WTC11 (cell line): Measurements from ENCODE around the gene AFF3. TPM values are rescaled to one million over a fixed set of nuclear protein-coding genes. Genes with fewer than 3 reads are reported as not detected.

Experiments
- ATAC-seq: fragments of 200-7000 bp; cut with Tn5 transposase; 2 replicates; pipeline ENCODE4 v1.10.0; 2021; ENCODE audit warnings: mild to moderate bottlenecking, moderate library complexity
- CTCF ChIA-PET: fragments of 300-600 bp; sonication (Branson Sonifier 250); formaldehyde crosslinking; loops from one replicate; lab custom pipeline; 2021; ENCODE audit warnings: antibody characterized with exemption; lab: Charles Lee
- POLR2A ChIA-PET: fragments of 350-600 bp; sonication (Branson Sonifier 250); formaldehyde crosslinking; loops from one replicate; lab custom pipeline; 2021; ENCODE audit warnings: antibody characterized with exemption; lab: Charles Lee
- DNase-seq: peaks from one replicate; pipeline ENCODE4 v3.0.0; 2021; ENCODE audit warnings: low spot score
- H3K27ac Mint-ChIP-seq: 2 replicates; pipeline ENCODE4 v1.8.0; 2021; ENCODE audit warnings: mixed read lengths
- H3K27me3 Mint-ChIP-seq: 2 replicates; pipeline ENCODE4 v1.8.0; 2021; ENCODE audit warnings: low read depth, mild to moderate bottlenecking, moderate library complexity, mixed read lengths
- H3K36me3 Mint-ChIP-seq: 2 replicates; pipeline ENCODE4 v1.8.0; 2021; ENCODE audit warnings: mixed read lengths
- H3K4me1 Mint-ChIP-seq: 2 replicates; pipeline ENCODE4 v1.8.0; 2022; ENCODE audit warnings: mixed read lengths
- H3K4me3 Mint-ChIP-seq: 2 replicates; pipeline ENCODE4 v1.8.0; 2021; ENCODE audit warnings: mild to moderate bottlenecking, moderate library complexity, mixed read lengths
- H3K9me3 Mint-ChIP-seq: 2 replicates; pipeline ENCODE4 v1.8.0; 2021; ENCODE audit warnings: mixed read lengths
- ATF1 ChIP-seq: sonication (generic); formaldehyde crosslinking; IDR thresholded peaks from 2 replicates; pipeline ENCODE4 v1.8.1; 2023; ENCODE audit warnings: mild to moderate bottlenecking, moderate library complexity, missing genetic modification reagents
- E2F1 ChIP-seq: sonication (generic); formaldehyde crosslinking; IDR thresholded peaks from 2 replicates; pipeline ENCODE4 v1.8.0; 2022; ENCODE audit warnings: mild to moderate bottlenecking, missing genetic modification reagents
- E2F4 ChIP-seq: sonication (generic); formaldehyde crosslinking; IDR thresholded peaks from 2 replicates; pipeline ENCODE4 v1.8.1; 2022; ENCODE audit warnings: low read depth, mild to moderate bottlenecking, moderate library complexity, missing genetic modification reagents, borderline replicate concordance
- GABPB1 ChIP-seq: sonication (generic); formaldehyde crosslinking; IDR thresholded peaks from 2 replicates; pipeline ENCODE4 v1.8.1; 2023; ENCODE audit warnings: mild to moderate bottlenecking, missing genetic modification reagents
- JUN ChIP-seq: sonication (generic); formaldehyde crosslinking; IDR thresholded peaks from 2 replicates; pipeline ENCODE4 v1.8.0; 2023; ENCODE audit warnings: mild to moderate bottlenecking, missing genetic modification reagents
- NR1H2 ChIP-seq: sonication (generic); formaldehyde crosslinking; IDR thresholded peaks from 2 replicates; pipeline ENCODE4 v1.9.0; 2021; ENCODE audit warnings: mild to moderate bottlenecking, moderate library complexity, missing genetic modification reagents
- OVOL2 ChIP-seq: fragments of 250-450 bp; sonication (Bioruptor Pico); IDR thresholded peaks from 2 replicates; pipeline ENCODE4 v1.9.0; 2021; ENCODE audit warnings: mild to moderate bottlenecking, borderline replicate concordance
- RELA ChIP-seq: sonication (generic); formaldehyde crosslinking; IDR thresholded peaks from 2 replicates; pipeline ENCODE4 v1.8.1; 2022; ENCODE audit warnings: missing genetic modification reagents, mild to moderate bottlenecking, borderline replicate concordance
- STAT6 ChIP-seq: sonication (generic); formaldehyde crosslinking; conservative IDR thresholded peaks from 2 replicates; pipeline ENCODE4 v1.8.1; 2023; ENCODE audit warnings: mild to moderate bottlenecking, low read depth, missing genetic modification reagents, moderate library complexity
- TP53 ChIP-seq: sonication (generic); formaldehyde crosslinking; IDR thresholded peaks from 2 replicates; pipeline ENCODE4 v1.8.1; 2023; ENCODE audit warnings: mild to moderate bottlenecking, missing genetic modification reagents
- ZNF121 ChIP-seq: sonication (generic); formaldehyde crosslinking; IDR thresholded peaks from 2 replicates; pipeline ENCODE4 v1.8.0; 2023; ENCODE audit warnings: missing genetic modification reagents
- ZNF138 ChIP-seq: sonication (generic); formaldehyde crosslinking; conservative IDR thresholded peaks from 2 replicates; pipeline ENCODE4 v1.8.1; 2022; ENCODE audit warnings: mild to moderate bottlenecking, moderate library complexity, missing genetic modification reagents
- ZNF671 ChIP-seq: fragments of 250-450 bp; sonication (Bioruptor Pico); IDR thresholded peaks from 2 replicates; pipeline ENCODE4 v1.8.0; 2021; ENCODE audit warnings: mild to moderate bottlenecking
- total RNA-seq: library from RNA; stranded (reverse); gene quantifications from 3 replicates; pipeline ENCODE4 v1.2.3, GENCODE V29; 2021
- TF ChIP-seq, protein P1 (sequence below): fragments of 250-450 bp; sonication (Bioruptor Pico); IDR thresholded peaks from 2 replicates; pipeline ENCODE4 v1.9.0; 2021; ENCODE audit warnings: mild to moderate bottlenecking, borderline replicate concordance
- TF ChIP-seq, protein P2 (sequence below): sonication (generic); formaldehyde crosslinking; IDR thresholded peaks from 2 replicates; pipeline ENCODE4 v1.8.1; 2023; ENCODE audit warnings: mild to moderate bottlenecking, missing genetic modification reagents, moderate library complexity

Gene AFF3
- total RNA-seq, 1 experiment from 2014 or later = 1.2 TPM

DNA sequence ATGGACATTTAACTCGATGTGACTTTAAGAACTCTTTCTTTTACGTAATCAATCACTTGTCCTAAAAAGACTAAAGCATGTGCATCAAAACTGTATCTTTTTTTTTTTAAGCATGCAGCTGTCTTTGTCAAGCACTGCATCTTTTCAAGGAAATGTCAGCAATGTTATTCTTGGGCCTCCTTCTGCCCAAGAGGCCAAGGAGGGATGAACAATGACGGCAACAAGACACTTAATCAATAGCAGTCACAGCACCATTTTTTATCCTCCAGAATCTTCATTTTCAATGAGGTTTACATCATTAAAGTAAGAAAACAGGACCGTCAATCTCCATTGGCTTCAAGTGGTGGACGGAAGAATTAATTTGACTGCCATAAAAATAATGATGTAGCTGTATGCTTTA lies 253.8 kb downstream of the AFF3 start (continued):
- TF ChIP-seq, protein P1, sequence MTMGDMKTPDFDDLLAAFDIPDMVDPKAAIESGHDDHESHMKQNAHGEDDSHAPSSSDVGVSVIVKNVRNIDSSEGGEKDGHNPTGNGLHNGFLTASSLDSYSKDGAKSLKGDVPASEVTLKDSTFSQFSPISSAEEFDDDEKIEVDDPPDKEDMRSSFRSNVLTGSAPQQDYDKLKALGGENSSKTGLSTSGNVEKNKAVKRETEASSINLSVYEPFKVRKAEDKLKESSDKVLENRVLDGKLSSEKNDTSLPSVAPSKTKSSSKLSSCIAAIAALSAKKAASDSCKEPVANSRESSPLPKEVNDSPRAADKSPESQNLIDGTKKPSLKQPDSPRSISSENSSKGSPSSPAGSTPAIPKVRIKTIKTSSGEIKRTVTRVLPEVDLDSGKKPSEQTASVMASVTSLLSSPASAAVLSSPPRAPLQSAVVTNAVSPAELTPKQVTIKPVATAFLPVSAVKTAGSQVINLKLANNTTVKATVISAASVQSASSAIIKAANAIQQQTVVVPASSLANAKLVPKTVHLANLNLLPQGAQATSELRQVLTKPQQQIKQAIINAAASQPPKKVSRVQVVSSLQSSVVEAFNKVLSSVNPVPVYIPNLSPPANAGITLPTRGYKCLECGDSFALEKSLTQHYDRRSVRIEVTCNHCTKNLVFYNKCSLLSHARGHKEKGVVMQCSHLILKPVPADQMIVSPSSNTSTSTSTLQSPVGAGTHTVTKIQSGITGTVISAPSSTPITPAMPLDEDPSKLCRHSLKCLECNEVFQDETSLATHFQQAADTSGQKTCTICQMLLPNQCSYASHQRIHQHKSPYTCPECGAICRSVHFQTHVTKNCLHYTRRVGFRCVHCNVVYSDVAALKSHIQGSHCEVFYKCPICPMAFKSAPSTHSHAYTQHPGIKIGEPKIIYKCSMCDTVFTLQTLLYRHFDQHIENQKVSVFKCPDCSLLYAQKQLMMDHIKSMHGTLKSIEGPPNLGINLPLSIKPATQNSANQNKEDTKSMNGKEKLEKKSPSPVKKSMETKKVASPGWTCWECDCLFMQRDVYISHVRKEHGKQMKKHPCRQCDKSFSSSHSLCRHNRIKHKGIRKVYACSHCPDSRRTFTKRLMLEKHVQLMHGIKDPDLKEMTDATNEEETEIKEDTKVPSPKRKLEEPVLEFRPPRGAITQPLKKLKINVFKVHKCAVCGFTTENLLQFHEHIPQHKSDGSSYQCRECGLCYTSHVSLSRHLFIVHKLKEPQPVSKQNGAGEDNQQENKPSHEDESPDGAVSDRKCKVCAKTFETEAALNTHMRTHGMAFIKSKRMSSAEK (CRISPR knock-in tag) = no peak
- TF ChIP-seq ATF1 (CRISPR knock-in tag) (no peak), E2F1 (no peak), ZNF671 (no peak)

DNA sequence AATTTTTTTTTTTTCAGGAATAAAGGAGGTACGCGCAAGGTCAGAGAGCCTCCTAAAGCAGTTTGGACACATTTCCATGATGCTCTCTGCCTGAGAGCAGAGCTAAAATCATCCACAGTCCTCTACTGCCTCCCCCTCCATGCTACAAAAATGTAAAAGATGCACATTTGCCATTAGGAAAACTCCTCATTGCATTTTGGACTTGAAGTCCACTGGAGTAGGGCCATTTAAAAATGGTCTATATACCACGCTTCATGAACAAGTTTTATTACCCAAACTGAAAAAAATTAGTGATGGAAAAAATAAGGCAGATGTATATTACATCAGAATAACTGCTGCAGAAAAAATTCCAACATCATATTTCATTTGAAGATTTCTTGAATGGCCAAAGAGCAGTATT lies 256.0 kb downstream of the AFF3 start:
- Mint-ChIP-seq H3K27ac (no peak overlapping the region), H3K27me3 (no peaks in the 10 kb centered on the region), H3K36me3 (no peaks in the 10 kb centered on the region)
- TF ChIP-seq E2F4 (CRISPR knock-in tag) = no peak
- no peak for TF ChIP-seq ZNF138 (CRISPR knock-in tag)
- TF ChIP-seq JUN (CRISPR knock-in tag) = no peak
- no peak for TF ChIP-seq ZNF121 (CRISPR knock-in tag)
- no peak for TF ChIP-seq OVOL2 (CRISPR knock-in tag)
- TF ChIP-seq GABPB1 (CRISPR knock-in tag) = no peak
- TF ChIP-seq ATF1 (CRISPR knock-in tag) = no peak
- TF ChIP-seq, all 79 proteins: peak for 0
- DNase-seq = no peak
- ATAC-seq = no peak
- POLR2A ChIA-PET = no interaction called here
- CTCF ChIA-PET = interaction anchor here (1.4 kb wide), 1 partner anchor 360 kb away, joined by 4 read pairs; no protein-coding TSS in a partner anchor
- Mint-ChIP-seq H3K4me3 (no peak overlapping the region), H3K4me1 (peaks cover 24% of the 10 kb centered on the region), H3K9me3 (no peaks in the 10 kb centered on the region)

DNA sequence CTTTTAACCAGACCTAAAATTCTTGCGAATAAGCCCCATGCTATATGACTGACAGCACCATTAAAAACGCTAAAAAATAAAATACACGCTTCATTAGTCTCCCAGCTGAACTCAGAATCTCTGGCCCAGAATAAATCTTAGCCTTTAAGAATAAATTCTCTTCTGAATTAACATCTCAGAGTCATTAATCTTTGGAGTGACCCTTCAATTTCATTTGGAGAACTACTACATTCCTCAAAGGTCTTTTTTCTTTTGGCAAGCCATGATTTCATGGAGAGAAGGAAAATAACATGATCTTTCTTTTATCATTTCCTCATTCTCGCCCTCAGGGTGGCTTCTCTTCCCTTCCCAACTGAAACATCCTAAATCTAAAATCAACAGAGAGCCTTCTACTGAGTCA lies 259.0 kb downstream of the AFF3 start:
- ChIA-PET POLR2A (interaction anchor here (0.6 kb wide), 1 partner anchor 63 kb away, joined by 9 read pairs; no protein-coding TSS in a partner anchor), CTCF (interaction anchor here (1.6 kb wide), 1 partner anchor 379 kb away, joined by 5 read pairs; no protein-coding TSS in a partner anchor)
- Mint-ChIP-seq H3K27me3 (no peaks in the 10 kb centered on the region), H3K27ac (no peak overlapping the region), H3K9me3 (no peaks in the 10 kb centered on the region), H3K4me3 (no peak overlapping the region), H3K36me3 (no peaks in the 10 kb centered on the region), H3K4me1 (peaks cover 9% of the 10 kb centered on the region)
- TF ChIP-seq RELA = no peak
- TF ChIP-seq NR1H2 = no peak
- TF ChIP-seq OVOL2 (CRISPR knock-in tag) = no peak
- TF ChIP-seq STAT6 (CRISPR knock-in tag) = no peak
- TF ChIP-seq, protein P2, sequence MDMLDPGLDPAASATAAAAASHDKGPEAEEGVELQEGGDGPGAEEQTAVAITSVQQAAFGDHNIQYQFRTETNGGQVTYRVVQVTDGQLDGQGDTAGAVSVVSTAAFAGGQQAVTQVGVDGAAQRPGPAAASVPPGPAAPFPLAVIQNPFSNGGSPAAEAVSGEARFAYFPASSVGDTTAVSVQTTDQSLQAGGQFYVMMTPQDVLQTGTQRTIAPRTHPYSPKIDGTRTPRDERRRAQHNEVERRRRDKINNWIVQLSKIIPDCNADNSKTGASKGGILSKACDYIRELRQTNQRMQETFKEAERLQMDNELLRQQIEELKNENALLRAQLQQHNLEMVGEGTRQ (CRISPR knock-in tag) = no peak
- no peak for TF ChIP-seq TP53 (CRISPR knock-in tag)
- DNase-seq (no peak), ATAC-seq (no peak)
